Mesothelial cell of epicardium (in vitro differentiated cells): ENCODE data around the gene EXPH5. TPM values are rescaled to one million over a fixed set of nuclear protein-coding genes. Genes with fewer than 3 reads are reported as not detected.
A peak's percentile ranks its signal among the peaks of the same experiment; 100 is the strongest.

Experiments
- DNase-seq, 2 experiments: peaks; one replicate each; pipeline ENCODE4 v3.0.0; 2021; ENCODE audit warnings: low spot score in 2 of 2; ENCODE audit not compliant: unreplicated experiment in 2 of 2
- H3K27ac Mint-ChIP-seq: 2 replicates; pipeline ENCODE4 v1.8.0; 2021; ENCODE audit warnings: mixed read lengths
- H3K27me3 Mint-ChIP-seq: 2 replicates; pipeline ENCODE4 v1.8.0; 2021; ENCODE audit warnings: low read depth, mixed read lengths
- H3K36me3 Mint-ChIP-seq: 2 replicates; pipeline ENCODE4 v1.8.0; 2021; ENCODE audit warnings: mixed read lengths
- H3K4me1 Mint-ChIP-seq: 2 replicates; pipeline ENCODE4 v1.8.0; 2021; ENCODE audit warnings: mixed read lengths
- H3K4me3 Mint-ChIP-seq: 2 replicates; pipeline ENCODE4 v1.8.0; 2021; ENCODE audit warnings: mild to moderate bottlenecking, moderate library complexity, mixed read lengths
- H3K9me3 Mint-ChIP-seq: 2 replicates; pipeline ENCODE4 v1.8.0; 2021; ENCODE audit warnings: mixed read lengths
- total RNA-seq: library from RNA; stranded (reverse); gene quantifications from 3 replicates; pipeline ENCODE4 v1.2.1, GENCODE V29; 2021
- TF ChIP-seq, protein P1 (sequence below): fragments of 200-600 bp; sonication (generic); IDR thresholded peaks from one replicate; pipeline ENCODE4 v1.5.0; 2021; ENCODE audit warnings: antibody characterized with exemption; ENCODE audit not compliant: unreplicated experiment

The EXPH5 gene
- total RNA-seq, 1 donor from 2014 or later, result 30.5 TPM

DNA sequence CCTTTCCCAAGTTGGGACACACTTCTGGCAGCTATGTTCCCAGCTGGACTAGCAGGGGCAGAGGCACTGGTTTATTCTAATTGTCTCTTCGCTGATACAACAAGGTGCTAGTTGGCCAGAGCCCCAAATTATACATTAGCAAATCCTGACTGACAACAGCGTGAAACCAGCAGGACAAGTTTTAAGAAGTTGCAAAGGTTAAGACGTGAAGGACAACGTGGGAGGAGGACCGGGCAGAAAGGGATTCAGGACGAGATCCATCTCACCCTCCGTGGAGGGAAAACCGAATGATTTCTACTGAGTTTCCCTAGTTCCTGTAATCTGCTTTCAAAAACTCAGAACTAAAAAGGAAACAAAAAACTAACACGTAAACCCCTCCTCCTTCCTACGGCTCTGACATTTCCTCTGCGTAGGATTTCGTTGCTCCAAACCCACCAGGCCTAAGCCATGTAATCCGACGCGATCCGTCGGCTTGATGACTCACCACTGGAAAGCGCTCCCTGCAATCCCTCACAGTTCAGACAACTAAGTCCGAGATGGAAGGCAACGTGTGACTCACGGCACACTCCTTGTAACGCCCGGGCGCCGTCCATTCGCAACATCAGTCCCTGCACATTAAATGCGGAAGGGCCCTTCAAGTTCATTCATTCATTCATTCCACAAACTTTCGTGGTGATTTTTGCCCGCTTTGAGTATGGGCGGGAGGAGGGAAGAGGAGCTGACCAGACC lies 96.1 kb downstream of the EXPH5 start:
- Mint-ChIP-seq H3K9me3 (no peaks in the 10 kb centered on the region), H3K27me3 (no peaks in the 10 kb centered on the region), H3K4me1 (peaks cover 53% of the 10 kb centered on the region), H3K27ac (peak overlapping the region; percentile 99), H3K36me3 (peaks cover 2% of the 10 kb centered on the region), H3K4me3 (peak overlapping the region; percentile 92)
- TF ChIP-seq, protein P1, sequence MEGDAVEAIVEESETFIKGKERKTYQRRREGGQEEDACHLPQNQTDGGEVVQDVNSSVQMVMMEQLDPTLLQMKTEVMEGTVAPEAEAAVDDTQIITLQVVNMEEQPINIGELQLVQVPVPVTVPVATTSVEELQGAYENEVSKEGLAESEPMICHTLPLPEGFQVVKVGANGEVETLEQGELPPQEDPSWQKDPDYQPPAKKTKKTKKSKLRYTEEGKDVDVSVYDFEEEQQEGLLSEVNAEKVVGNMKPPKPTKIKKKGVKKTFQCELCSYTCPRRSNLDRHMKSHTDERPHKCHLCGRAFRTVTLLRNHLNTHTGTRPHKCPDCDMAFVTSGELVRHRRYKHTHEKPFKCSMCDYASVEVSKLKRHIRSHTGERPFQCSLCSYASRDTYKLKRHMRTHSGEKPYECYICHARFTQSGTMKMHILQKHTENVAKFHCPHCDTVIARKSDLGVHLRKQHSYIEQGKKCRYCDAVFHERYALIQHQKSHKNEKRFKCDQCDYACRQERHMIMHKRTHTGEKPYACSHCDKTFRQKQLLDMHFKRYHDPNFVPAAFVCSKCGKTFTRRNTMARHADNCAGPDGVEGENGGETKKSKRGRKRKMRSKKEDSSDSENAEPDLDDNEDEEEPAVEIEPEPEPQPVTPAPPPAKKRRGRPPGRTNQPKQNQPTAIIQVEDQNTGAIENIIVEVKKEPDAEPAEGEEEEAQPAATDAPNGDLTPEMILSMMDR, result no peak
- DNase-seq, result peak; percentile 51 to 79

DNA sequence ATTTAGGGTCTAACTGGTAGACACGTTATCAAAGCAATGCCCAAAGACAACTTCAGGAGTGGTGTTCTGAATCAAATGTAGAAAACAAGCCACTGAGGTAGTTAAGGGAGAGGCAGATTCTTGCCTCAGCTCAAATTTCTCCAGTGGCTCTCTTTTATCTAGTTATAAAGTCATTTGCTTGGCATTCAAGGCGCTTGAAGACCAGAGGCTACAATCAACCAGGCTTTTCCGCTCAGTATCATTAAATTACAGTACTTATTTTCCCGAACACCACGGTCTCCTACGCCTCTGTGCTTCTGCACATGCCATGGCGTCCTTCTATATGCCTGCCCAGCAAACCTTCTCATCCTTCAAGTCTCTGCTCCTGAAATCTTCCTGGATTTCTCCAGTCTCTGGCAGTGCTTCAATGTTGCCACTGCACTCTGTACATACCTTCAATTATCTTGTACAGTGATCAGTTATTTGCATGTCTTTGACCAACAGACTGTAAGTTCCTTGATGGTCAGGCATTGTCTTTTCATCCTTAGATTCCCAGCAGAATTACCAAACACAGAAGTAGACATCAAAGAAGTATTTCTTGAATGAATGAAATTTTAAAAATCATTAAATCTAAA lies 96.8 kb downstream of the EXPH5 start:
- H3K27ac Mint-ChIP-seq, result peak overlapping the region; percentile 99
- no peak for DNase-seq
- no peaks in the 10 kb centered on the region for H3K9me3 Mint-ChIP-seq
- H3K36me3 Mint-ChIP-seq, result peaks cover 2% of the 10 kb centered on the region
- peak overlapping the region; percentile 92 for H3K4me3 Mint-ChIP-seq
- TF ChIP-seq, protein P1, result no peak
- peaks cover 54% of the 10 kb centered on the region for H3K4me1 Mint-ChIP-seq
- no peaks in the 10 kb centered on the region for H3K27me3 Mint-ChIP-seq

DNA sequence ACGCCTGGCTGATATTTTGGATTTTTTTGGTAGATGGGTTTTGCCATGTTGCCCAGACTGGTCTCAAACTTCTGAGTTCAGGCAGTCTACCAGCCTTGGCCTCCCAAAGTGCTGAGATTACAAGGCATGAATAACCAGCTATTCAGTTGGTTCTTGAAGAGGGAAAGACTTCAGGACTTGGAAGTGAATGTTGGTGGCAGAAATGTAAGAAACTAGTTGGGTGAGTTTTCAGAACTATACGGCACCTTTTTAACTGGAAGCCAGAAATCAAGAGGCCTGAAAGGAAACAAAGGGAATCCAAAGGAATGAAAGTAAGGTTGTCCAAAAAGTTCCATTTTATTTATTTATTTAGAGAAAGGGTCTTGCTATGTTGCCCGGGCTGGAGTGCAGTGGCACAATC lies 98.2 kb downstream of the EXPH5 start:
- no peaks in the 10 kb centered on the region for H3K27me3 Mint-ChIP-seq
- TF ChIP-seq, protein P1, result no peak
- H3K36me3 Mint-ChIP-seq, result peaks cover 6% of the 10 kb centered on the region
- peaks cover 42% of the 10 kb centered on the region for H3K4me1 Mint-ChIP-seq
- H3K4me3 Mint-ChIP-seq, result no peak overlapping the region
- no peaks in the 10 kb centered on the region for H3K9me3 Mint-ChIP-seq
- DNase-seq, result no peak
- peak overlapping the region; percentile 44 for H3K27ac Mint-ChIP-seq

DNA sequence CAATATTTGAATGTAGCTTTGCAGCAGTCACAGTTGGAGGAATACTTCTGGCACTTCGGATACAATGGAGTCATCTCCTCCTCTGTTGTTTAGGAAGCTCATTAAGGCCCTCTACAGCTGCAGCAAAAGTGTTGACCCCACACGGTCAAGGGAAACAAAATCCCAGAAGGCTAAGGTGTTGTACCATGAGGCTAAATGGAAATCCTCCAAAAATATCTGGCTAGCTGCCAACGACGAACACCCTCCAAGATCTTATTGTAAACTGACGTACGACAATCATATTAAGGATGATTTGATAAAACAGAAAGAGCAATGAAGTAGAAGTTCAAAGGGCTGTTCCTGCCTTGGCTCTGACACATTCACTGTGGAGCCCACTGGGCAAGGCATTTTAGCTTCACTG lies 99.4 kb downstream of the EXPH5 start:
- peaks cover 31% of the 10 kb centered on the region for H3K4me1 Mint-ChIP-seq
- H3K9me3 Mint-ChIP-seq, result no peaks in the 10 kb centered on the region
- no peak overlapping the region for H3K4me3 Mint-ChIP-seq
- TF ChIP-seq, protein P1, result no peak
- no peak for DNase-seq
- H3K36me3 Mint-ChIP-seq, result peaks cover 10% of the 10 kb centered on the region
- no peak overlapping the region for H3K27ac Mint-ChIP-seq
- no peaks in the 10 kb centered on the region for H3K27me3 Mint-ChIP-seq

DNA sequence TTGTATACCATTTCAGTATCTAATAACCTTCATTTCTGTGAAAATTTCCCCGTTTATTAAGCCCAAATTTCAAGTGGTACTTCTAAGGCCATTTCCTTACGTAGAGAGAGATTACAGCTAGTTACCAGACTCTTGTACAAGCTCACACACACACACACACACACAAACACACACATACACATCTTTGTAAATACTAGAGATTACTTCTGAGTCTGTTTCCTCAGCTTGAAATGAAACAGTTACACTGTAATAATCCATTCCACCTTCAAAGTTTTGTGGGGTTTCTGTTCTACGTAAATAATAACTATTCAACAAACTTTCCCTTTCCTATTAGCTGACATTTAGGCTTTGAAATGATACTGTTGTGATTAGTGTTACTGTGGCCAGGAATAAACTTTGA lies 101.6 kb downstream of the EXPH5 start:
- TF ChIP-seq, protein P1, result no peak
- Mint-ChIP-seq H3K27me3 (no peaks in the 10 kb centered on the region), H3K36me3 (peaks cover 20% of the 10 kb centered on the region), H3K27ac (peak overlapping the region; percentile 67), H3K9me3 (no peaks in the 10 kb centered on the region), H3K4me1 (peaks cover 20% of the 10 kb centered on the region), H3K4me3 (no peak overlapping the region)
- DNase-seq, result no peak
